HG03571 (cell line): ENCODE results near the gene CDK9.

Experiments
- ATAC-seq: cut with Tn5 transposase; IDR thresholded peaks from one replicate; pipeline ENCODE4 v1.9.1; 2021; ENCODE audit not compliant: unreplicated experiment

The CDK9 gene

DNA sequence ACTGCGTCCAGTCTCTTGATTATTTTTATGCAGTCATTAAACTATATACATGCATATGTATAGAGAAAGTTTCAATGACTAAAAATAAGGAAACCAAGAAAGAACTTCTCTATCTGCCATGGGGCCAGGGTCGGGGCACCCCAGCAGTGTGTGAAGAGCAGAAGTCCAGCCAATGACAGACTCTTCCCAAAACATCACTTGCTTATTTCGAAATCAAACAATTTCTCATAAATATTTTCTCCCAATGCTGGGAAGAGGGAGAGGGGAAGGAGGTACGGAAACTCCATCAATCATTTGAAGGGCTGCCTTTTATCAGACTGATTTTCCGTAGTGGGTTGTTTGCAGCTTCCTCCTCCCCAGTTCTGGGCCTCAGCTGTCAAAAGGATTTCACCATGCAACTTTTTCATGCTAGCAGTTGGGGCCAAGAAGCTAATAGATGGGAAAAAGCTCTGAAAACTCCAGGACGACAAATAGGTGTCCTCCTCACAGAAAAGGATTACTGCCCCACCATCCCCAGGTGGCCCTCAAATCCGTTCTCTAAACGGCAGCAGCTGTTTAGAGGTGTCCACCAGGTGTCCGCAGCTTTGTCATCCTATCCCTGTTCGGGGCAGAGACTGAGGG lies 16.2 kb downstream of the CDK9 start:
- no peak for ATAC-seq

DNA sequence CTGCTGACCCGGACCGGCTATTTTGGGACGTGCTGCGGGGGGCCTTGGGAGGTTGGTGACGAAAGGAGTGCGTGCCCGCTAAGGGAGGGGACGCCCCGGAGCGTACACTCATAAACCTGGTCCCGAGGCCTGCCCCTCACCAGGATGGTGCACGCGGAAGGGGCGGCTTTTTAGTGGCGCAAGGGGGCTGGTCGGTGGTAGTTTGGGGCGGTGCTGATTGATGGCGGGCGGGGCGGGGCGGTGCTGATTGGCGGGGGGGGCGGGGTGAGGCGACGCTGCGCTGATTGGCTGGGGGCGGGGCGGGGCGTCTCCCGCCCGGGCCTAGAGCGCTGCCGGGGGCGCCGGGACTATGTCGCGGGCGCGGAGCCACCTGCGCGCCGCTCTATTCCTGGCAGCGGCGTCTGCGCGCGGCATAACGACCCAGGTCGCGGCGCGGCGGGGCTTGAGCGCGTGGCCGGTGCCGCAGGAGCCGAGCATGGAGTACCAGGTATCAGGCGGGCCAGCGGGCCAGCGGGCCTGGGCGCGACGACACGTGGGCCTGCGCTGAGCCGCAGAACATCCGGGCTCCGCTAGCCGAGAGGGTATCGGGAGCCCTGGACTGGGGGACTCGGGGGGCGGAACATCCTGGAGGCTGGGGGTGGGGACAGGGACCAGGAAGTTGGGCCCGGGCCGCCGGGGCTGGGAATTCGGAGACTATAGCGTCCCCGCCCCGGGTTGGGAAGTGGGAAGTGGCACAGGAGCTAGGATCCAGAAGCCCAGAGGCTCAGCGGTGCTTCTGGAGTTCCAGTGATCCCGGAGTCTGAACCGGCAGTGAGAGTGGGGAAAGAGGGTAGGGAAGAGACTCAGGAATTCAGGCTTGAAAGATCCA lies 17.0 kb downstream of the CDK9 start, which contains the start of gene FPGS:
FPGS (plus strand) TSS at position 307 of the 868 bp plus-strand sequence; CDS start at position 350, 43 bp downstream.
- ATAC-seq: peak; percentile 62

DNA sequence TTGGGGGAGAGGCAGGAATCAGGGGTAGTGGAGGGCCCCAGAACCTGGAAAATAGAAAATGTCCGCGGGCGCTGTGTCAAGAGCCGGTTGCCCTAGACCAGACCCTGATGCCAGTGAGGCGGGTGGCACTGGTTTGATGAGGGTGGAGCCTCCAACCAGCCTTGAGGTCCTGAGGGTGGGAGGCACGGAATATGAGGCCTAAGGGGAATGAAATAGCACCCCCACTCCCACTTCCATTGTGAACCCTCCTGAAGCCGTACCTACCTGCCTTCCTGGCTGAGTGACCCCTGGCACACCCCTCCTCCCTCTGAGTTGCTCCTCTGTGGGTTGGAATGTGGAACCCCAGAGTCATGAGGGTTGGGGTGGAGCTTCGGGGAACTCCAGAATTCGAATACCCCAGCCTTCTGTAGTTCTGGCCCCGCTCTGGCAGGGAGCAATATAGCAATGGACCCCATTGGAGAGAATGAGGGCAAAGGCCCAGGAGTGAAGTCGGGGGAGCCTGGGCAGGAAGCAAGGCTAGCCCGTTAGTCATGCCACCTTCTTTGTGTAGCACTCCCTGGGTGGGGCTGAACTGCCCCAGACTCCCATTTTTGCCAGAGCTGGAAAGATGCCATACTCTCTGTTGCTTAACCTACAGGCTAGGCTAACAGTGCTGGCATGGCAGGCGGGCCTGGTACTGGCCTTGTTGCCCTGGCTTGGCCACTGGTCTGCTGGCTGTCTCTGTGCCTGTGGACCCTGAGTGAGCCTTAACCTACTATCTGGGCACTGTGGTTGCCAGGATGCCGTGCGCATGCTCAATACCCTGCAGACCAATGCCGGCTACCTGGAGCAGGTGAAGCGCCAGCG lies 17.9 kb downstream of the CDK9 start:
- no peak for ATAC-seq

DNA sequence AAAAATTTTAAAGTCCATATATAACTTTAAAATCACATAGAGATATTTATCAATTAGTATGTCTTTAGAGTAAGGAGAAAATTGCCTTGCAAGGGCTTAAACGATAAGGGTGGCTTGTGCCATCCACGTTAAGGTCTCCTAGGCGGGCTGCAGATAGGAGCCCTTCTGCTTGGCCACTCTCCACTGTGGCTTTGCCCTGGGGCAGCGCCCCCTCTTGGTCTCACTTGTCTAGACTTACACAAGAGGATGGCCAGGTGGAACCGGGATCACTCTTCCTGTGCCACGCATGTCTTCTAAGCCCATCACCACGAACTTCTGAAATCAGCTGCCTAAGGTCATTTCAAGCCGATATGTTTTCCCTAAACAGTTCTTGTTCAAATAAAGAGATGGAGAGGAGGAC lies 19.8 kb downstream of the CDK9 start:
- no peak for ATAC-seq

- no peak for ATAC-seq
Measured at GRCh38 chr9:127806871-127807270, 21.0 kb downstream of the CDK9 start.

DNA sequence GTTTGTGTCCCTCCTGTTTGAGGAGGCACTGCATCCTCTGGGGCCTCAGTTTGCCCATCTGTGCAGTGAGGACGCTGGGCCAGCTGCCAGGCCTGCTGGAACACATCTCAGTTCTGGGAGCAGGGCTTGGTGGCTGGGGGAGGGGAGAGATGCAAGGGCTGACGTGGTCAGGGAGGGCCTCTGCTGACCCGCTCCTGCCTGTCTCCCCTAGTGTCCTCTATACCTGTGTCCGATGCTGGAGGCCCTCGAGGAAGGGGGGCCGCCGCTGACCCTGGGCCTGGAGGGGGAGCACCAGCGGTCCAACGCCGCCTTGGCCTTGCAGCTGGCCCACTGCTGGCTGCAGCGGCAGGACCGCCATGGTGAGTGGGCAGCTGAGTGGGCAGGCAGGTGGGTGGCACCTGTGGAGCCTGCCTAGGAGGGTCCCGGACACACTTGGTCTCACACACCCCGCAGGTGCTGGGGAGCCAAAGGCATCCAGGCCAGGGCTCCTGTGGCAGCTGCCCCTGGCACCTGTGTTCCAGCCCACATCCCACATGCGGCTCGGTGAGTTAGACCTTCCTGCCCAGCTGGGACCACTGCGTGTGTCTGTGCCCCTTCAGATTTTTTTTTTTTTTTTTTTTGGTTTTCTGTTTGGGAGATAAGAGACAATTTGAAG lies 22.6 kb downstream of the CDK9 start:
- ATAC-seq: no peak

DNA sequence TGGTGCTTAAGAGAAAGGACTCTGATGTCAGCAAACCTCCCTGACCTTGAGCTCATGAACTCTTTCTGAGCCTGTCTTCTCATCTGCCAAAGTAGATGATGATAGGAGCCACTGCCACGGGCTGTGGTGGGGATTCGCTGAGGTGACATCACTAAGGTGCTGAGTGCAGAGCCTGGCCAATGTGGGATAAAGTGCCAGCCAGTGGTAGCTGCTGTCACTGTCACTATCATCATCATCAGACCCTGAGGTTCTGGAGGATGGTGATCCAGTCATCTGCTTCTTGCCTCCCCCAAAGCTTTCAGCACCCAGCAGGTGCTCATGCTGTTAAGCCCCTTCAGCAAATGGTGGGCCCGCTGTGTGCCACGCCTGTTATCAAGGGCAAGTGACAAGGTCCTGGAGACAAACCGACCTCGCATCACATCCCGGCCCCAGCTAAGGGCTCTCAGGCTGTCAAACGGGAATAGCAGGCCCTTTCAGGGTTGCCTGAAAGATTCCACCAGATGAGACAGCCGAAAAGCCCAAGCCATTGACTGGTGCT lies 23.2 kb downstream of the CDK9 start:
- ATAC-seq: no peak

- no peak for ATAC-seq
Measured at GRCh38 chr9:127809540-127810377, 23.9 kb downstream of the CDK9 start.

DNA sequence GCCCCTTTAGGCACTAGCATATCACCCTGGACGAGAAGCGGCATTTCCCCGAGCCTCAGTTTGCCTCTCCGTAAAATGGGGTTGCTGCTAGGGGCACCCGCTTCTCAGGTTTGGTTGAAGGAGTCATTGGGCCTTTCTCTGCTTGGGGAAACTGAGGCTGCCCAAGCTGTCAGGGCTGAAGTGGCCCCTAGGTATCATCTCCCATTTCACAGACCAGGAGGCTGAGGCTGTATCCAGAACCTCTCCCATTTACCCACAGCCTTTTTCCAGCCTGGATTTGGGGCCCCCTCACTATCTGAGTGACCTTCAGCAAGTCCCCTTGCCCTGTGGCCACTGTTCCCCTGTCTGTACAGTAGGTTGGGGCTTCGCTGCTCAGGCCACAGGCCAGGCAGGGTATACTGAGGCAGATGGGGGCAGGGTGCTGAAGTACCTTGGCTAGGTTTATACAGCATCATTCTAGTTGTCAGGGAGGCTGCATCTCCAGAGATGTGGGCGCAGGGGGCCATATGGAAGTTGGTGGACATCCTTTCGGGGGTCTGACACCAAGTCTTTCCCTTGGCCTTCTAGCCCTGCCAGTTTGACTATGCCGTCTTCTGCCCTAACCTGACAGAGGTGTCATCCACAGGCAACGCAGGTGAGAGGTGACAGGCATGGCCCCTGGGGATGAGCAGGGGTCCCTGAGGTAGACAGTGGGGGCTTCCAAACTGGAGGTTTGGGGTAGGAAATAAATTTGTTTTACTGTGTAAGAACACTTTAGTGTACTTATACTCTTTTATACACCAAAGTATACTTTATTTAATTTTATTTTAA lies 24.7 kb downstream of the CDK9 start:
- no peak for ATAC-seq

DNA sequence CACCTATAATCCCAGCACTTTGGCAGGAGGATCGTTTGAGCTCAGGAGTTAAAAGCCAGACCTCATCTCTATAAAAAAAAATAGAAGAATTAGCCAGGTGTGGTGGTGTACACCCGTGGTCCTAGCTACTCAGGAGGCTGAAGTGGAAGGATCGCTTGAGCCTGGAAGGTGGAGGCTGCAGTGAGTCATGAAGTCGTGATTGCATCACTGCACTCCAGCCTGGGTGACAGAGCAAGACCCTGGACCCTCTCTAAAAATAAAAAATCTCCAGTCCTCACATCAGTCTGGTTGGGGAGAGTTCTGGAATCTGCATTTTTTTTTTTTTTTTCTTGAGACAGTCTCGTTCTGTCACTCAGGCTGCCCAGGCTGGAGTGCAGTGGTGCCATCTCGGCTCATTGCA lies 26.2 kb downstream of the CDK9 start:
- ATAC-seq: no peak

- no peak for ATAC-seq
Measured at GRCh38 chr9:127812936-127813675, 27.3 kb downstream of the CDK9 start.

- ATAC-seq: no peak
Measured at GRCh38 chr9:127813686-127814226, 27.9 kb downstream of the CDK9 start.

DNA sequence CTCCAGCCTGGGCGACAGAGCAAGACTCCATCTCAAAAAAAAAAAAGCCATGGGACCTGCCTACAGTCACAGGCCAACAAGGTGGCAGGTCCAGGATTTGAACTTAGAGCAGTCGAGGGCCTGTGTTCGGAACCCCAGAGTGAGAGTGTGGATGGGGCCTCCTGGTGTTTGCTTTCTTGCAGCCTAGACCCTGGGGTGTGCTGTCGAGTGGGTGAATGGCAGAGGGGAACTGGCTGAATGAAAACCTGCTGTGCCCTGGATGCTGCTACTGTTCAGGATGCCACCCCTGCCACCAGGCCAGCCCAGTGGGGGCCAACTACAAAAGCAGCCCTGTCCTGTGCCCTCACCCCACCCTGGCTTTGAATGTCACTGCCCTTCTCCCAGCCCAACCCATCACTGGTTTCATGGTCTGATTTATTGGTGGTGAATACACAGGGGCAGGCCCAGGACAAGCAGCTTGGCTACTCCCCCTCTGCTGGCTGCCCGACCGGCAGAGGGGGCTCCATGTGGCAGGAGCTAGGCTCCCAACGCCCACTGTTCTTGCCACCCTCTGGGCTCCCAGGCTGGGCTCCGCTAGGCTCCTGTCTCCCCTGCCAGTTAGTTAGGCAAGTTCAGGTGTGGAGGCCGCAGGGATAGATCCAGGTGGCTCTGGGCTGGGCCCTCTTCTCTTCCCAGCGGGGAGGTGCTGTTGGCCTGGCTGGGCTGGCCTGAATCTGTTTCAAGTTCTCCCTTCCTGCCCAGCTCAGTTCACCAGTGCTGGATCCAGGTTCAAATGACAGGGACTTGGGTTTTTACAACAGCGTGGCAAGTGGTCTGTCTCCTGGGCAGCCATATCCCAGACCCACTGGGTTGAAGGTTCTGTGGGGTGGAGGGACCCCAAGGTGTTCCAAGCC lies 29.0 kb downstream of the CDK9 start:
- no peak for ATAC-seq

GRCh38 chr9:127815512-127816361 lies 29.9 kb downstream of the CDK9 start:
- no peak for ATAC-seq

DNA sequence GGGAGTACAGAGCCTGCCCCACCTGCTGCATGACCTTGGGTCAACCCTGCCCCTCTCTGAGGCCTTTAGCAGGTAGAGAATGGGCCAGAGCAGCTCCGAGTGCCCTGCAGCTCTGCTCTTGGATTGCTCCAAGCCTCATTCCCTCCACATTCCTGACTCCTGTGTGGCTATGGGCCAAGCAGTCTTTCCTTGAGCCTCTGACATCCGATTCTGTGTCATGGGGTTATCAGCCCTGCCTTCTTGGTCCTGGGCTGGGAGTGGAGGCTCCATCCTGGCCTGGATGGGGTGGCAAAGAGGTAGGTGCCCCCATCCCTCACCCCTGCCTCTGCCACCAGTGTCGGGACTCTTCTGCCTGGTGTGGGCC lies 30.5 kb downstream of the CDK9 start:
- ATAC-seq: no peak

- ATAC-seq: no peak
Measured at GRCh38 chr9:127816728-127817127, 30.9 kb downstream of the CDK9 start.
